Measurements from ENCODE around the gene RMDN3.
A peak's percentile ranks its signal among the peaks of the same experiment; 100 is the strongest.

The RMDN3 gene

DNA sequence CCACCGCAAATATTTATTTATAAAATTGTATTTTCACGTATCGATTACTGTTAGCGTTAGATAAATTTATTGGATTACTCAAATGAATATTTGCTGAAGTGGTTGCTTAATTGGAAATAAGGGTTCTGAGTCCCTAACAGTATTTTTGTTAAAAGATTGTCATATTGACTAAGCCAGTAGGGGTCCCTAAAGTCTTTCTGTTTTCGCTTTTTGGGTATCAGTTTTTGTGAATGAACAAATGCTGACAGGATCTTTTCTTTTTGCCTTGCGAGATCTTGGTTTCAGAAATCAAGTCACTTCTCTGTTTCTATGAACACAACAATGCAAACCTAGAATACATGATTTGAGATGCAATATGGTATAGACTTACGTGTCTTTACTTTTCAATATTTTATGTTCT, 53.0 kb downstream of the RMDN3 start:
- Histone ChIP-seq H3K4me1 (ENCODE audit: control insufficient read depth, insufficient read depth, low read length) (no peaks in the 10 kb centered on the region), H3K36me3 (ENCODE audit: control insufficient read depth, insufficient read depth, low read length) (peaks cover 14% of the 10 kb centered on the region), H3K4me3 (ENCODE audit: low read depth, low read length) (no peak overlapping the region), H3K9me3 (ENCODE audit: control insufficient read depth, insufficient read depth, low read length) (no peaks in the 10 kb centered on the region), H3K9ac (ENCODE audit: low read depth, low read length) (no peak overlapping the region), H3K27me3 (ENCODE audit: control insufficient read depth, insufficient read depth, low read length) (no peaks in the 10 kb centered on the region)

- H3K4me1 ChIP-seq (ENCODE audit: control insufficient read depth, insufficient read depth, low read length) = no peaks in the 10 kb centered on the region
- H3K27me3 ChIP-seq (ENCODE audit: control insufficient read depth, insufficient read depth, low read length) = no peaks in the 10 kb centered on the region
- H3K9me3 ChIP-seq (ENCODE audit: control insufficient read depth, insufficient read depth, low read length) = no peaks in the 10 kb centered on the region
- no peak overlapping the region for H3K4me3 ChIP-seq (ENCODE audit: low read depth, low read length)
- H3K36me3 ChIP-seq (ENCODE audit: control insufficient read depth, insufficient read depth, low read length) = peaks cover 11% of the 10 kb centered on the region
- no peak overlapping the region for H3K9ac ChIP-seq (ENCODE audit: low read depth, low read length)
Observed at GRCh38 chr15:40697916-40698315, 57.1 kb downstream of the RMDN3 start.

GRCh38 chr15:40696228-40696627, 58.8 kb downstream of the RMDN3 start:
- H3K4me3 ChIP-seq (ENCODE audit: low read depth, low read length) = peak overlapping the region; percentile 99
- no peaks in the 10 kb centered on the region for H3K9me3 ChIP-seq (ENCODE audit: control insufficient read depth, insufficient read depth, low read length)
- no peaks in the 10 kb centered on the region for H3K4me1 ChIP-seq (ENCODE audit: control insufficient read depth, insufficient read depth, low read length)
- peaks cover 9% of the 10 kb centered on the region for H3K36me3 ChIP-seq (ENCODE audit: control insufficient read depth, insufficient read depth, low read length)
- H3K27me3 ChIP-seq (ENCODE audit: control insufficient read depth, insufficient read depth, low read length) = no peaks in the 10 kb centered on the region
- H3K9ac ChIP-seq (ENCODE audit: low read depth, low read length) = no peak overlapping the region

DNA sequence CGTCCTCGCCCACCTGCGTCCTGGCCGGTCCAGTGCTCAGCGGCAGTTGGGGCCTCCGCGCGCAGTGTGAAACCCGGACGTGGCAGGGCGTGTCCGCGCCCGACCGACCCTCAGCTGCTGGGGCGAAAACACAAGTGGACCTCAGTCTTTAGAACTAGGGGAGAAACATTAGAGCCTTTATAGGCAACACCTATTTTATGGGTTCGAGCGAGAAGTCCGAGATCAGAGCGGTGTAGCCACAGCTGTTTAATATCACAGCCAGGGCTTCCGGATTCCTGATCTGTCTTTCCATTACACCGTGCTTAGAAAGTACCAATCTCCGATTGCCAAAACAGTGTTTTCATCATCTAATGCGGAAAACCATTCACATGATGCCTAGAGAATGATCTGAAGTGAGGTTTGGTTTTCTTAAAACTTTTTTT, 59.6 kb downstream of the RMDN3 start:
- peak overlapping the region; percentile 98 for H3K9ac ChIP-seq (ENCODE audit: low read depth, low read length)
- no peaks in the 10 kb centered on the region for H3K27me3 ChIP-seq (ENCODE audit: control insufficient read depth, insufficient read depth, low read length)
- H3K4me1 ChIP-seq (ENCODE audit: control insufficient read depth, insufficient read depth, low read length) = no peaks in the 10 kb centered on the region
- peak overlapping the region; percentile 99 for H3K4me3 ChIP-seq (ENCODE audit: low read depth, low read length)
- no peaks in the 10 kb centered on the region for H3K9me3 ChIP-seq (ENCODE audit: control insufficient read depth, insufficient read depth, low read length)
- H3K36me3 ChIP-seq (ENCODE audit: control insufficient read depth, insufficient read depth, low read length) = peaks cover 5% of the 10 kb centered on the region

DNA sequence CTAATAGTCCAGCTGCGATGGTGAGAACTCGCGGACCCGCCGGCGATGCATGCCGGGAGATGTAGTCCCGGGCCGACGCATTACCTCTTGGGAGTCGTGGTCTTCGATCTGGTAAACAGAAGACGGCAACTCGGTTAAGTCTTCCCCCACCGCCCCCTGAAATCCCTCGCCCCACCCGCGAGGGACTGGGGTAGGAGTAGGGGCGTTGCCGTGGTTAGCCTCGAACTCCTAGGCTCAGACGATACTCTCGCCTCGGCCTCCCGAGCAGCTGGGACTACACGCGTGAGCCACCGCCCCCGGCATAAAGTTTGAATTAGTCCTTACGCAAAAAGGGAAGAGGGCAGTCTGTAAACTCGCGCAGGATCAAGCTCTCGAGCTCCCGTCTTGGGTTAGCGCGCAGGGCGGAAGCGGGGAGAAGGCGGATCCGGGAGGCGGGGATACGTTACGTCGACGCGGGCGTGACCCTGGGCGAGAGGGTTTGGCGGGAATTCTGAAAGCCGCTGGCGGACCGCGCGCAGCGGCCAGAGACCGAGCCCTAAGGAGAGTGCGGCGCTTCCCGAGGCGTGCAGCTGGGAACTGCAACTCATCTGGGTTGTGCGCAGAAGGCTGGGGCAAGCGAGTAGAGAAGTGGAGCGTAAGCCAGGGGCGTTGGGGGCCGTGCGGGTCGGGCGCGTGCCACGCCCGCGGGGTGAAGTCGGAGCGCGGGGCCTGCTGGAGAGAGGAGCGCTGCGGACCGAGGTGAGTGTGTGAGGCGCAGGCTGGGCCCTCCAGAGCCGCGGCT, 60.2 kb downstream of the RMDN3 start, which contains the start of gene RAD51:
Gene RAD51, plus strand, starts transcription at position 487 of the 781 bp plus-strand sequence. CDS start 3,585 bp downstream, outside the sequence.
- H3K4me3 ChIP-seq (ENCODE audit: low read depth, low read length) = peak within 1 kb of the TSS; percentile 99
- H3K27me3 ChIP-seq (ENCODE audit: control insufficient read depth, insufficient read depth, low read length) = no peaks in the 10 kb centered on the region
- H3K9me3 ChIP-seq (ENCODE audit: control insufficient read depth, insufficient read depth, low read length) = no peaks in the 10 kb centered on the region
- peaks cover 5% of the 10 kb centered on the region for H3K36me3 ChIP-seq (ENCODE audit: control insufficient read depth, insufficient read depth, low read length)
- no peaks in the 10 kb centered on the region for H3K4me1 ChIP-seq (ENCODE audit: control insufficient read depth, insufficient read depth, low read length)
- H3K9ac ChIP-seq (ENCODE audit: low read depth, low read length) = peak within 1 kb of the TSS; percentile 98

GRCh38 chr15:40693904-40694687, 61.0 kb downstream of the RMDN3 start:
- H3K27me3 ChIP-seq (ENCODE audit: control insufficient read depth, insufficient read depth, low read length) = no peaks in the 10 kb centered on the region
- H3K9me3 ChIP-seq (ENCODE audit: control insufficient read depth, insufficient read depth, low read length) = no peaks in the 10 kb centered on the region

GRCh38 chr15:40691737-40692136, 63.3 kb downstream of the RMDN3 start:
- Histone ChIP-seq H3K36me3 (ENCODE audit: control insufficient read depth, insufficient read depth, low read length) (no peaks in the 10 kb centered on the region), H3K4me1 (ENCODE audit: control insufficient read depth, insufficient read depth, low read length) (no peaks in the 10 kb centered on the region), H3K9ac (ENCODE audit: low read depth, low read length) (no peak overlapping the region), H3K9me3 (ENCODE audit: control insufficient read depth, insufficient read depth, low read length) (no peaks in the 10 kb centered on the region), H3K4me3 (ENCODE audit: low read depth, low read length) (no peak overlapping the region), H3K27me3 (ENCODE audit: control insufficient read depth, insufficient read depth, low read length) (no peaks in the 10 kb centered on the region)

More at GRCh38 chr15:40693904-40694687, 61.0 kb downstream of the RMDN3 start:
- Histone ChIP-seq H3K4me3 (ENCODE audit: low read depth, low read length) (peak overlapping the region; percentile 99), H3K36me3 (ENCODE audit: control insufficient read depth, insufficient read depth, low read length) (no peaks in the 10 kb centered on the region), H3K4me1 (ENCODE audit: control insufficient read depth, insufficient read depth, low read length) (no peaks in the 10 kb centered on the region), H3K9ac (ENCODE audit: low read depth, low read length) (peak overlapping the region; percentile 98)

- Histone ChIP-seq H3K27me3 (ENCODE audit: control insufficient read depth, insufficient read depth, low read length) (no peaks in the 10 kb centered on the region), H3K4me3 (ENCODE audit: low read depth, low read length) (no peak overlapping the region), H3K4me1 (ENCODE audit: control insufficient read depth, insufficient read depth, low read length) (no peaks in the 10 kb centered on the region), H3K36me3 (ENCODE audit: control insufficient read depth, insufficient read depth, low read length) (no peaks in the 10 kb centered on the region), H3K9ac (ENCODE audit: low read depth, low read length) (peak overlapping the region; percentile 24), H3K9me3 (ENCODE audit: control insufficient read depth, insufficient read depth, low read length) (peaks cover 2% of the 10 kb centered on the region)
Observed at GRCh38 chr15:40688932-40689799, 65.9 kb downstream of the RMDN3 start.
